ENCODE measurements around the gene FBLN1. TPM values are rescaled to one million over a fixed set of nuclear protein-coding genes. Genes with fewer than 3 reads are reported as not detected.

FBLN1 gene
- total and polyA plus RNA-seq, 9 of the 15 experiments (the other 6 are each of a cell fraction or from before 2014, with no cell fraction given), result 0.66 TPM; not detected in 8

GRCh38 chr22:45470871-45471270 is 31.8 kb upstream of the FBLN1 start:
- ATAC-seq (no peak), FAIRE-seq (no peak), DNase-seq (ENCODE audit: extremely low read depth in 1 of 4, low spot score in 3 of 4) (no peak)
- Histone ChIP-seq H3K9me3 (replicated peaks; ENCODE audit: control insufficient read depth, insufficient read depth, low read depth, low read length) (no peaks in the 10 kb centered on the region), H2AFZ (ENCODE audit: low read depth, low read length) (no peak overlapping the region), H3K36me3 (ENCODE audit: control insufficient read depth, insufficient read depth, low read length) (no peaks in the 10 kb centered on the region), H3K27ac (ENCODE audit: extremely low read depth, low read depth, low read length) (no peak overlapping the region), H3K9me1 (ENCODE audit: control insufficient read depth, insufficient read depth, low read length) (no peaks in the 10 kb centered on the region), H3K9ac (ENCODE audit: insufficient read depth in 1 of 2, low read depth in 2 of 2, low read length in 2 of 2) (no peak overlapping the region), H4K20me1 (replicated peaks; ENCODE audit: control insufficient read depth, insufficient read depth, low read length) (no peaks in the 10 kb centered on the region), H3K4me2 (ENCODE audit: insufficient read depth, low read length) (no peak overlapping the region), H3K27me3 (ENCODE audit: control insufficient read depth in 2 of 2, insufficient read depth in 2 of 2, low read length in 2 of 2) (peaks cover 0 to 6% of the 10 kb centered on the region in 2 experiments; a peak in 2 of 5 replicates), H3K4me3 (no peak overlapping the region), H3K4me1 (replicated peaks in 1 of 2; ENCODE audit: control insufficient read depth in 2 of 2, insufficient read depth in 2 of 2, low read length in 2 of 2) (no peaks in the 10 kb centered on the region), H3K79me2 (ENCODE audit: control insufficient read depth, insufficient read depth, low read length) (no peaks in the 10 kb centered on the region)
- in situ Hi-C loops (cut with MboI), result no loop called here
- ChIA-PET CTCF (ENCODE audit: low intra/inter-chr PET ratio) (no interaction called here), POLR2A (interaction anchor here (1.3 kb wide), 1 partner anchor 32 kb away, joined by 4 read pairs; the partner anchor contains the start of gene FBLN1)
- no TSS peak for BruUV-seq (replicated peaks)
- TF ChIP-seq SNIP1 (IDR thresholded peaks at IDR 0.05; ENCODE audit: low read depth) (no peak), CHCHD3 (CRISPR knock-in tag; IDR thresholded peaks at IDR 0.05) (no peak), NCOR1 (IDR thresholded peaks at IDR 0.05) (no peak), KLF13 (tag; IDR thresholded peaks at IDR 0.05; ENCODE audit: borderline replicate concordance, low read depth) (no peak), ZNF239 (CRISPR knock-in tag; IDR thresholded peaks at IDR 0.05) (no peak), ZNF24 (IDR thresholded peaks at IDR 0.05) (no peak), FIP1L1 (IDR thresholded peaks at IDR 0.05; ENCODE audit: low read depth, low read length, poor library complexity, severe bottlenecking) (no peak), HIVEP1 (CRISPR knock-in tag; IDR thresholded peaks at IDR 0.05) (no peak), IRF2 (CRISPR knock-in tag; IDR thresholded peaks at IDR 0.05) (no peak)
- WGBS (ENCODE audit: insufficient coverage, low coverage, missing lambda C conversion rate), result 3% methylated on average over 8 of the region's 11 CpGs
- intact Hi-C loops (cut with micrococcal nuclease), result no loop called here

Measured in K562 (cell line).